CD4-positive, alpha-beta T cell treated with Interleukin-21 for 1 hour (primary cell): ENCODE results near the gene SPATS2L.

Experiments
- DNase-seq: peaks from one replicate; pipeline ENCODE4 v3.0.0-alpha.2; 2020

The SPATS2L gene

DNA sequence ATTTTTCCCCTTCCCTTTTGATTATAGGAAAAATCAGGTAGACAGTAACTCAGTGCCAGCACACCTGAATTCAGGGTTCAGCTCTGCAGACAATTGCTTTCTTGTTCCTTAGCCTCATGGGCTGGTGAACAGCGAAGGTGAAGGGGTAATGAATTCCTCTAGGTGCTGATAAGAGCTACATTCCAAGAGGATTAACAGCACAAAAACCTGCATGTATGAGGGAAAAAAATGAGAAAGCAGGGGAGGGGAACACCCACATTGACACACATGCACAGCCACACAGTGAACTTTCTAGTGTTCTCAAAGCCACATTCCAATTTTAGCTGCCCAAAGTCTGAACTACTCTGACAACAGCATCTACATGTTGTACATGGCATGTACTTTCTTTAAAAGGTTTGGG lies 46.1 kb downstream of the SPATS2L start:
- DNase-seq = no peak

DNA sequence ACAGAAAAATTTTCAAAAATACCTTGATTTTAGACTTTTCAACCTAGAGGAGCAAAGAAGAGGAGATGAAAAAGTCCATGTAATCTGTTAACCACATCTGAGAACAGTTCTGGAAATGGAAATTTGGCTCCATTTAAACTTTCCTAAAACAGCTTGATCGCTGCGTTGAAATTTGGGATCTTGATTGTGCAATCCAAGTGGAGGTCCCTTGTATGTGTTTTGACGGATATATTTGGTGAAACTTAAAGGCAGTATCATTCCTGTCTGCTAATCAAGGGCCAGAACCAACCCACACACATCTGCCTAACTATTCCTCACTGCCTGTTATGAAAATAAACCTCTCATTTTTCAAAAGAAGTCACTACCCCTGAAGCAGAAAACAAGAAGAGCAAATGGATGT lies 46.6 kb downstream of the SPATS2L start:
- DNase-seq = no peak

DNA sequence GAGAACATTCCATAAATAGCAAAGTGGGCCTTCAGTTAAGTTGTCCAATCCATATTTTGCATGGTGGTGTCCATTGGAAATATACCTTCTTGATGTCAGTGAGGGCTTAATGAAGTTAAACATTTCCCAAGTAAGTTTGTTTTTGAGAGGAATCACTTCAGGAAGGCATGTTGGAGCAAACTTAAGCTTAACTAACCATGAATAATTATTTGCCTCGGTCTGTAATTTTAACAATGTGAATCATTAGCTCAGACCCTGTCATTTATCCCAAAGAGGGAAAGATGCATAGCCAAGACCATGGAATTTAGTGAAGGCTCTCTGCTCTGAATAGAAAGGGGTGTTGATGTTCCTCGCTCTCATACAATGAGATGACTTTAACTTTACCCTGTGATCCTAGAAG lies 47.4 kb downstream of the SPATS2L start:
- DNase-seq = no peak

DNA sequence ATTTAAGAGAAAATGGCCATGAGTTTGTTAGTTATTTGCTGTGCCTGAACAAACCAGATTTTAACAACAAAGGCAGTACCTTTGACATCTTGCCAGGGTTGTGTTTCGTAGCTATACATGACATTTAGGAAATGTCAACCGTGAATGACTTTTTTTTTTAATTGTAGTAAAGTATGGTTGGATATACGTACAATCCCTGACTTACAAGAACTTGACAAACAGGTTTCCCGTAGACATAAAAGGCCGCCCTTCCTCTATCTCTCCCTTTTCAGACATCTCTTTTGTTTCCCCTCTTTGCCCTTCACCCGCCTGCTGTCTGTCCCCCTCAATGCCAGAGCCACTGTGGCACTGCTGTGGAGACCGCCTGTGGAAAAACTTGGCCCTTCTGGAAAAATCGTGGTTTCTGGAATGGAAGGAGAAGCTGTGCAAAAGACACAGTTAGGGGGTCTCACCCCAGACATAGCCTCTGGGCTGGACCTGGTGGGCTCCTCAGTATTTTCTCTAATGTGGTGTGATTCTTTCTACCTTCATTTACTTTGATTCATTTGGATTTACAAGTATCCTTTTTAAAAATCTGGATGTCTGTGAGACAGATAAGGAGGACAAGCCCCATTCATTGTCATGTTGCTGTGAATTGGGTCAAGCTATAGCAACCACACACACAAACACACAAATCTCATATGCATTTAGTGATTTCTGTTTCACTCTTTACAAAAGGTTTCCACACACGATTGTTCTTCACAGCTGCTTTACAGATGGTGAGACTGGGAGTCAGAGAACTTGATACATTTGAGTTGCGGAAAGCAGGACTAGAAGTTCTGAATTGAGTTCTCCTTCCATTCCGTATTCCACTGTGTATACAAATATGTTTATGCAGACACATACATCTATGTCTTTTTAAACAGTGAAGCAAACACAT lies 48.6 kb downstream of the SPATS2L start:
- DNase-seq = no peak

DNA sequence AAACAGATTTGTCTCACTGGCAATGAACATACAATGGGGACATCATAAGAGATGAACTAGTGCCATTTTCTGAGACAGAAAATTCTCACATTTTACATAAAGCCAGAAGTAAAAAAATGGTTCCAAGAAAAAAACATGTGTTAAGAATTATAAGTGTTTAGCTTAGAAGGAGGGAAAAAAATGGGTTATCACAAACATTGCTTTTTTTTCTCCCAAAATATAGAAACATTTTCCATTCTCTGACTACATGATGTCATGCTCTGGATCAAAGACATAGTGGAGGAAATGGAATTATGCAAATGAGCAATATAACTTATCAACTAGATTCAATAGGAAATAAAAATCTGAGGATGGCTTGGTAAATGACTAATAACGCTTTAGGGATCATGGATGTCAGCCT lies 49.8 kb downstream of the SPATS2L start:
- DNase-seq = no peak

DNA sequence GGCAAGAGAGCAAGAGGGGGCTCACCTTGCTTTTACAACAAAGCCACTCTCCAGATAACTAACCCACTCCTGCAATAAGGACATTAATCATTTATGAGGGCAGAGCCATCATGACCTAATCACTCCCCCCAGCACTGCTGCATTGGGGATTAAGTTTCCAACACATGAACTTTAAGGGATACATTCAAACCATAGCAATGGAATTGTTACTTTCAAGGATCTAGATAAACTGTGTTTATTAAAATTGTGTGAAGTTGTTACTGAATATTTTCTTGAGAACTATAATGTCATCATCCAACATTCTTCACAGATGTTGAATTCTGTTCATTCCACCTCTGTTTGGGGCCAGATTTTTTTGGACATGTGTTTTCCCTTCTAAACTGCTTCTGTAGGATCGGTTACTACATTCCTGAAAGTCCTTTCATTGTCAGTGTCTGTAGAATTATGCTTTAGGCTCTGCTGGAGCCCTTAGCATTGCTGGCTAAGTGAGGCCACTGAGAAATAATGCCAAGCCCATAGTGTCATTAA lies 50.4 kb downstream of the SPATS2L start:
- DNase-seq = no peak

DNA sequence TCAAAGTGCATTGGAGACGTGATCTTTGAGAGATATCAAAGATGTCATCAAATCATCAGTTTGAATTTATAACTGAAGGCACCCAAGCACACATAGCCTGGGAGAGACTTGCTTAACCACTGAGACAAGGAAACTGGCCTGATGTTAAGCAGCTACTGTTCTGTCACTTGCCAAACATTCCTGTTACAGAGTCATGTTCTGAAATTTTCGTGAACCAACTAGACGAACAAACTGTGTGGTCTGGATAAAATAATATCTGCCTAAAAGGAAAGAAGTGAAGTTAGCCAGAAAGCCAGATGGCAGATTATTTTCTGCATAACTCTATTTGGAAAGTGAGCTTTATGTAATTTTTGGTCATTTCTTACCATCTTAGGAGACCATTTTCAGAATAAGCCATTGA lies 51.4 kb downstream of the SPATS2L start:
- no peak for DNase-seq

DNA sequence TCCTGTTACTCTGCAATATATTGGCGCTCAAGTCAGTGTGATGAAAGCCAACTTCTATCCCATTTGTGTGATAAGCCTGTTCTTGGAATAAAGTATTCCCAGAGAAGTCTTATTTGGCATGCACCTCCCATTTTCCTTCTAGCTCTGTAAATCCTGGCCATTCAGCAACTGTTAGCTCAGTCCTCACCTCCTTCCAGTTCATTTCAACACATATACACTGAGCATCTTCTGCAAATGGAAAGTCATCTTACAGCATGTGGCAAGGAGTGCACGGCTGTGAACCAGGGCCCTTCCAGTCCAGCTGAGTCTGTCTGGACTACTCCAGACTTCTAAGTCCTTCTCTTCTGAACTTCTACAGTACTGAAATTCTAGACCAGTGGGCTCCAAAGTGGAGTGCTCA lies 53.1 kb downstream of the SPATS2L start:
- no peak for DNase-seq

DNA sequence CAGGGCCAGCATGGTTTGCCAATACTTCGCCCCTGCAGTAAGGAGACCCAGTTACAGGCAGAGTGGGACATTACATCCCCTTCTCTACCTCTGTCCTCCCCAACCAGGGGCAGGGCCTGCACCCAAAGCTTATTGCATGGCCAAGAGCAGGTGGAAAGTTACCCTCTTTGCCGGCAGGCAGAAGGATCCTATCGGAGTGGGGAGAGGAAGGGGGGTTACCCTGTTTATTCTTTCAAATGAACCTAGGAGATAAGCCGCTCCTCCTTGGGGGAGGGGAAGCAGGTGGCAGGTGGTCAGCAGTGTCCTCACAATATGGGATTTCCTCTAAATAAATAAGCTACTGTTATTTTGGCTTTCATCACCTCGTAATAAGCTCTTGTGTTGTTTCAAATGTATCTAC lies 53.9 kb downstream of the SPATS2L start:
- DNase-seq = no peak

DNA sequence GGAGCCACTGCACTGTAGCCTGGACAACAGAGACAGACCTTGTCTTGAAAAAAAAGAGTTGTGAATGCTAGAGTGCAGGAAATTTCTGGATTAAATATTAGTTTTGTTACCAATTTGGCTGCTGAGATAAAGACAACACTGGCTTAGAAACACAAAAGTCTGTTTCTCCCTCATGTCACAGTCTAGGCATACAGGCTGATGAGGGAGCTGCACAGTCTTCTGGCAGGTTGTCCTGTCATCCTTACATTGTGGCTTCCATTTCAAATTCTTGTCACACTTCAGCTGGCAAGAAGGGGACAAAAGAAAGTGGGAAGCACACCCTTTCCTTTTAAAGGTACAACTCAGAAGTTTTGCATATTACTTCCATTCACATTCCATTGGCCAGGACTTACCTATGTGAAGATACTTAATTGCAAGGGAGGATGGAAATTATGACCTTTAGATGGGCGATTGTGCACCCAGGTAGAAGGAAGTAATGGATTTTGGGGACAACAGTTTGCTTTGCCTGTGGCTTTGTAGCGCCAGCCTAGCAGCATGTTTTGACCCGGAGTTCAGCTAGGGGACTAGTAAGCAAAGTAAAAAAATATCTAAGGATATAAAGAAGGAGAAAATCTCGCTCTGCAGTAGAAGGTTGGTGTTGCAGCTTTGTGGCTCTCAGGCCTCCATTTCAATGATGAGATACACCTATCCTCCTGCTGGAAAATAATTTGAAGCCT lies 55.9 kb downstream of the SPATS2L start:
- no peak for DNase-seq

DNA sequence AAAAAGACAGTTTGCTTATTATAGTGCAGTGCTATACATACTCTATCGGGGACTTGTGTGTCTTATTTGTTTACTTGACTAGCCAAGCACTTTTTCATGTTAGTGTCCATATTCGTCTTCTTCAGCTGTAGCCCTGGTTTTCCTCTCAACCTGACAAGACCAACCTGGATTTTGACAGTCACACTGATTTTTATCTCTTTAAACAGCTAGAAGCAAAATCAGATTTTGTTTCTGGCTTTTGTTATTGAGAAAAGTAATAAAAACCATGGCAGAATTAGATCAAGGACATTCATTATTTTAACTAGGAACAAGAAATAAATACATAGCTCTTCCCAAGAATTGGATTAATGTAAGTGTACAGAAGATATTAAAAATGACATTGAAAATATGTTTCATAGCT lies 56.8 kb downstream of the SPATS2L start:
- DNase-seq = no peak

DNA sequence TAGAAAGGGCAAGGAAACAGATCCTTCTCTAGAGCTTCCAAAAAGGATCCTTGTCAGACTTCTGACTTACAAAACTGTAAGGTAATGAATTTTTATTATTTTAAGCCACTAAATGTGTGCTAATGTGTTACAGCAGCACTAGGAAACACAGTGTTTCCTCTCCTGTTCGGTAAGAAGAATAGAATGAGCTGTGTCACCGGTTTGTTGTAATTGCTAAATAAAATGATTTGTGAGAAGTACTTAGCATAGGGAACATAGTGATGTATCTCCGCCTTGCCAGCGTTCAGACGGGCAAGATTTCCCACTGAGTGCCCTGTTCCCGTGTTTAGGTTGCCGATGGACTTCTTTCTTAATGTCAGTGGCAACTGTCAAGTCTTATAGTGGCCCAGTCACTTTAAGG lies 57.6 kb downstream of the SPATS2L start:
- no peak for DNase-seq

DNA sequence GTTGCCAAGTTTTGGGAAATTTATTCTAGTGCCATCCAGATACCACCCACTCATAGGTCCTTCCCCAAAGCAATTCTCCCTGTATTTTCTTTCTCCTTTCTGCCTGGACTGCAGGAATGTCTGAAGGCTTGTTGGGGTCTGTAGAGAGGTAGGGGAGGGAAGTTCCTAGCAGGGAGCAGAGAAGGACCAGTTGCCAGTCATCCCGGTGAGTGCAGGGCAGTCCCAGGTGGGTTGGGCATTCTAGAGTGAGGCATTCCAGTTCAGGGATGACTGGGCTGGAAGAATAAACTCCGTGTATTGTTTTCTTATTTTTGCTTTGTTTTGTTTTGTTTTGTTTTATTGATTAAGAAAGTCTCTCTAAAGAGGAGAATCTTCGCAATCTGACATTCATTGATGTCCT lies 58.1 kb downstream of the SPATS2L start:
- no peak for DNase-seq

DNA sequence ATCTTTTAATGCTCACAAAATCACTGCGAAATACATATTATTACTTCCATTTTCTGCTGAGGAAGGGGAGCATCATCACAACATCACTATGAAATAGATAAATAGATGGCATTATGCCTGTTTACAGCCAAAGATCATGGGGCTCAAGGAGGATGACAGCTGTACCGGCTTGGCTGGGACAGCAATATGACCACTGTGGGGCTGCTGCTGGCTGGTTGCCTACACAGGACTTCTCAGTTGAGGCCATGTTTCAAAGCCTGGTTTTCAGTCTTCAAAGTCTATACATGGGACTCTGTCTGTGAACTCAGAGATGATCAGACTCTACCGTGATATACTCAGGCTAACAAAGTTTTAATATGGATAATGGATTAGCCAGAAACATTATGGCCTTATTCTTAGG lies 58.7 kb downstream of the SPATS2L start:
- no peak for DNase-seq

DNA sequence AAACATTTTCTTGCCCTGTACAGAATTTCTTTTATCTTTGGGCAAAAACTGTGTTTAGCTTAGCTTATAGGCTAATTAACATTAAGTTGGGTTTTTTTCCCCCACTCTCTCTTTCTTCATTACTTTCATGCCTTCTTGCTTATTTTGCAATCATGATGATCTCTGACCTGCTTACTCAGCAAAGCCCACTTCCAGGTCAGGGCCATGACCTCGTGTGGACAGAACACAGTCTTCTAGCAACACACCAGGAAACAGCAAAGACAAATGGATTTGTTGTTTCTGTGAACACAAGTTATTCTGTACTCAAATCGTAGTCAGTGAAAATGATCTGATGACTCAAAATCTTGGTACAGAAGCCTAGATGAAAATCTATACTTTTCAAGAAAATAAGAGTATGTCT lies 60.7 kb downstream of the SPATS2L start:
- no peak for DNase-seq

DNA sequence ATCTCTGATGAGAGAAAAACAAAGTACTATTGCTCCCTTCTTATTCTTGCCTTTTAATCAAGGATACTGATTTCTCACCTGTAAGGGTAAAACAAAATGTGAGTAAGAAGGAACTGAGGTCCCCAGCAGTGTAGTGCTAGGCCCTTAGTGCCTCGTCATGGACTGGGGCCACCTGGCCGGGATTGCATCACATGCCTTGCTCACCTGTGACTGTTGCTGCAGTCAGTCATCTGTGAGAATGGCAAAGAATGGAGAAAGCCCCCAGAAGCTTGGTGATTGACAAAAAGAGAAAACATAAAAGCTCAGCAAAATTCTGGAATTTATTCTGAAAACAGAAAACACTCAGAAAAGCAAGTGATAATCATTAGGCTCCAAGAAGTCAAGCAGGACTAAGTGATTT lies 63.4 kb downstream of the SPATS2L start:
- DNase-seq = no peak

DNA sequence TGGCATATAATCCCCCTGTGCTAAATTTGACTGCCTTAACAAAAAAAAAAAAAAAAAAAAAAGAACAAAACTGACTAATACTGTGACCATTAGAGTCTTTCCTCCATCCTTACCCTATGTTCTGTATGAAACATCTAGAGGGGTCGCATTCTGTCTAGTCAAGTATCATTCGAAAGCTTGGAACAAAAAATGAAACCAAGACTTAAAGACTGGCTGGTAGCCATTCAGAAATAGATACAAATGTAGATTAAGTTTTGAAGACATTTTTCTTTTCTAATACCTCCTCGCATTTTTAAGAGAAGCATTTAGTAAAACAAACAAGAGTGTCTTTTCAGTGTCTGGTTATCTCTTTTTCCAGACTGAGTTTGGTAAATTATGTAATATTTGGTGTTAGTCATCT lies 66.7 kb downstream of the SPATS2L start:
- peak; percentile 6 for DNase-seq

DNA sequence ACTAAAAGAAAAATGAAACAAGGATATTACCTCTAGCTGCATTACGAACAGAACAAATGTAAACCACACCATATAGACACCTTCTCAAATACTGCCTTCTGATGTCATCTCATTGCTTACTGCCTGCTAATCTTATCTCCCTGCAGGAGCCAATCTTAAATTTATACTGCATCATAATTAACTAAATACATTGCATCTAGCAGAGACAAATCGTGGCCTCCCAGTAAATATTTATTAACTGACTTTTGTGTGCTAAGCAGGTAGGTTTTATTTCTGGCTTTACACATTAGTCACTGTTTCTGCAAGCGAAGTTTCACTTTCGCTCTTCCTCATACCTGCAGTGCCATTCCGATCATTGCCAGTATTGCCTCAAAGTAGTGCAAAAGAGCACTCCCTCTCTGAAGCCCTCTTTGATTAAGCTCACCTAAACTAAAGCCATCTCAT lies 67.5 kb downstream of the SPATS2L start:
- DNase-seq = peak; percentile 70

DNA sequence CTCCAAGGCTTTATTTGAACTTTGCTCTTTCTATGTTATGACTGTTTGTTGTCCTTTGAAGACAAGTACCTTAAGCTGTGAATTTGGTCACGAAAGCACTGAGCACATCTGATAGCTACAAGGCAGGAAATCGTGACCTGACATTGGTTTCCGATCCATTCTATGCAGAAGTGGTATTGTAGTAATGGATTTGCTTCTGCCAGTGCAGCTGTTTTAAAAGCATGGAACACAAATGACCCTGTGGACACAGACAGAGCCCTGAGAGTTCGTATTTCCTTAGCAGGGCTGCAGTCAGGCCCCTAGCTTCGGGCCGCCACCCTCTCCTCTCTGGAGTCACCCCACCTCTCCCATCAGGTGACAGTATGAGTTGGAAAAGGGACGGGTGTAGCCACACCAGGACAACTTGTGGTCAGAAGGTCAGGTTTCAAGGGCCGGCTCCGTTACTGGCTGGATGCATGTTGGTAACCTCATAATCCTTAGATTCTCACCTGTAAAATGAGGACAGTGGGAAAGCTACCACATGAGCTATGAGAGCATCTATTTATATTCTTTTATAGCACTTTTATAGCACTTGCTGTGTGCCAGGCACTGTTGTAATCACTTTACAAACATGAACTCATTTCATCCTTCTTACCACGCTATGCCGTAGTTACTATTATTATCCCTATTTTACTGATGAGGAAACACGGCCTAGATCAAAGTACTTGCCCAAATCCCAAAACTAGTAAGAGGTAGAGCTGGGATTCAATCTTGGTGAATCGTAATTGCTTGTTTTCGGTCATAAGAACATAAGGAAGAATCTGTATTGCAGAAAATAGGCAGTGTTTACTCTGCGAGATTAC lies 70.2 kb downstream of the SPATS2L start:
- DNase-seq = peak; percentile 23

DNA sequence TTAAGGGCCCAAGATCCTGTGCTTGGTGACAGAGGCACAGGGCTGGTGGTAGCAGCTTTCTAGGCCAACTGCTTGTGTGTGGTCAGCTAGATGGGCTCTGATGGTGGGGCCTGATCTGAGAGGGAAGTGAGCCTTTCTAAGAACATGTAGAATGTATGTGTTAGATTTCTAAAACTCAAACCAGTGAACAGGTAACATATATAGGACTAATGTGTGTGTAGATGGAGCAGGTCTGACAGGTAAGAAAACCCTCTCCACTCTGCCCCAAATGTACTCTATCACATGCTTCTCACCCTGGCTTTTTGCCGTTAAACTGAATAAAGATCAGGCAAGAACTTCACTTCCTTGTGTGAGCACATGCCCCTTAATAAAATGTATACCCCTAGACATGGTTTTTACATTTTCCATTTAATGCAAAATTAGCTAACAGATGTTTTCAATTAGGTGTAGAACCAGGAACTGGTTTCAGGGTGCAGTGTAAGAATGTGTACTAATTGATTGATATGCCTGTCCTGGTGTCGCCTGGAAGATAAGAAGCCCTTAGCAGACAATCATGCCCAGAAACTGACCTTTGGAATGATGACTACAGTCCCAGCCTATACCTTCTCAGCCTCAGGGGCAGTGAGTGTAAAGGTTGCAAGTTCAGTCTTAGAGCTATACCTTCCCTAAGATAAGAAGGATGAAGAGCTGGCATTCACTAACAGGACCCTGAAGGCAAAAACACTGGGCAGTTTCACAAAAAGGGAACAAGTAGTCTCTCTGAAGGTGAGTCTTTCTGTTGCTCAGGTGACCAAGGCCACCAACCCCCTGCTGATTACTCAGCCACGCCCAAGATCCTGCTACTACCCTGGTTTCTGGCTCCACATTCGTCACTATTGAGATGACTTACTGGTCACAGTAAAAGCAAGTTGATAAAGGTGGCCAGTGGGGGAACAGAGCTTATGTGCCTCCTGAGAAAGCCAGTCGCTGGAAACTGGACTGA lies 71.2 kb downstream of the SPATS2L start:
- no peak for DNase-seq

DNA sequence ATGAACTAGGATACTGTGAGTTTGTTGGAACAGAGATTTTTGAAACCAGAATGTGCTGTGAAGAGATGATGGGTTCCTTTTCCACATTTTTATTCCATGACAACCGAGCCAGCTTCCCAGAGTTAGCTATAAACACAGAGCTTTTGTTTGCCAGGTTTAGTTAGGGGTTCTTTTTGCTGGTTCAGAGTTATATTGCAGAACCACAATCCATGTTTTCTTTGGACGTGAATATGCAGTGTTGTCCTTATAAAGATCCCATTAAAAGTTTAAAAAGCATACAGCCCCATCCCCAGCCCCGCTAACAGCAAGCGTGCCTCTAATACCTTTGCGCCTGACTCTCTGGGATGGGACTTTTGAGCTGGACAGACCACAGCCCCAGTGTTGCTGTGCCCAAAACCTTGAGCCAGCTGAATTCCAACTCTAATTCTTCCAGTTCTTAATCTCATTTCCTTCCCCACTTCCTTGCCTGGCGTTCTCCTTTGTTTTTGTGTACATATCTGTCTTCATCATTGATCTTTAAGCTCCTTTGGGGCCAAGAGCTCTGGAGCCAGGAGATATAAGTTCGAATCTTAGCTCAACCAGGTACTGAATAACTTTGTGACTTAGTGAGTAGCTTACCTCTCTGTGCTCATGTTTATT lies 72.3 kb downstream of the SPATS2L start:
- no peak for DNase-seq
